Stimulated activated CD8-positive, alpha-beta memory T cell treated with anti-CD3 and anti-CD28 coated beads, Interleukin-15, amount 100 ng/mL, for 4 hours (primary cell): ENCODE measurements around the gene ATP6V0D1.

Experiments used
- DNase-seq, 2 donors: peaks; one replicate each; pipeline ENCODE4 v3.0.0-alpha.2; 2020; ENCODE audit warnings: low read depth in 2 of 2

The ATP6V0D1 gene

DNA sequence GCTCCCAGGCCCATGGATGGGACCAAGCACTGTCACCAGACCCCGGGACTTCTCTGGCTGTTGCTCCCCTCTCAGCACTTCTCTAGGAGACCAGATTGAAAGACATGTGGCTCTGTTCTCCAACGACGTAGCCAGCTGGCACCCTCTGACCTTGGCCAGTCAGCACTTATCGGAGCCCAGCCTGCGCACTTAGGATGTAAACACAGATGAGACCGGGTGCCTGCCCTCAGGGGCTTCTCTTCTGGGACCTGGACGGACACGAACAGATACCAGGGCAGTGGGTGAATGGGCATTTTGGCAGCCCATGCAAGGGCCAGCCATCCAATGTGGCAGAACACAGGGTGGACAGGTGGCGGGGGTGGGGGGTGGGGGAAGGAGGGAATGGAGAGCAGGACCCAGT, 71.3 kb downstream of the ATP6V0D1 start:
- DNase-seq = no peak

DNA sequence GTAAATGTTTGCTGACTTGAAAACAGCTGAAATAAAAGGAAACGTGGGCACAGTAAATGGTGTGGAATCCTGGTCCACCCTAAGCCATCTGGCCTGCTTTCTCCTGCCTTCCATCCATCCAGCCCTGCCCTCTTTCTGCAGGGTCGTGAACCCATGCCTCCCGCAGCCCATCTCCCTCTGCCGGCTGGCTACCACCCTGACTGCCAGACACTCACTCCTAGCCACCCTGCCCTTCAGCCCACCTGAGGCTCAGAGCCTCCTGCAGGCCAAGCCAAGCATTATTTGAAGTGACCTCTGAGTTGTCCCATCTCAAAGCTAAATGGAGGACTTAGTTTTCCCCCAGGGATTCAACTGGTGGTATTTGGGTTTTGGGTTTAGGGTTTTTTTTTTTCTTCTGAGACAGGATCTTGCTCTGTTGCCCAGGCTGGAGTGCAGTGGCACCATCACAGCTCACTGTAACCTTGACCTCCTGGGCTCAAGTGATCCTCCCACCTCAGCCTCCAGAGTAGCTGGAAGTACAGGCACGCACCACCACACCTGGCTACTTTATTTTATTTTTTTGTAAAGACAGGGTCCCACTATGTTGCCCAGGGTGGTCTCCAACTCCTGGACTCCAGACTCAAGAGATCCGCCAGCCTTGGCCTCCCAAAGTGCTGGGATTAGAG, 73.0 kb downstream of the ATP6V0D1 start:
- no peak for DNase-seq

DNA sequence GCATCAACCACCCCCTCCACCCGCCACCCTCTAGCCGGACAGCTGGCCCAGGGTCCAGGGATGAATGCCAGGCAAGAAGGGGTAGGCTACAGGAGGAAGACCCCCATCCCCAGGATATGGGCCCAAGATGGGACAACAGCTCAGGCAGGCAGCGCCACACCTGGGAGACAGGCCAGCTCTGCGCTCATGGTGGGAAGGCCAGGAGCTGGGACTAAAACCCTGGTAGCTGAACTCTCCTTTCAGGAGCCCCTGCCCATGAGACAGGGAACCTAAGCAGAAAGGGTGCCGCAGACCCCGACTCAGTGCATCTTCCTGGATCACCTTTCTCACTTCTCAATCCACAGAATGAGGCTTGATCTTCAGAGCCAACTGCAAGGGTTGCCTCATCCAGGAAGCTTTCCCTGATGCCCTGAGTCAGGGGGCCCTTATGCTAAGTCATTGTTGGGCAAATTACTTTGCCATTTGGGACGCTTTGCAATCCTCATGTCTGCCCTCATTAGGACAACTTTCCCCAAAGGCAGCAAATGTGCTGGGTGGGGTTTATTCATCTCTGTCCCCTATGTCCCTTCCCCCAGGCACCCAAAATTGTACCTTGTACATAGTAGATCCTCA, 73.7 kb downstream of the ATP6V0D1 start:
- no peak for DNase-seq

DNA sequence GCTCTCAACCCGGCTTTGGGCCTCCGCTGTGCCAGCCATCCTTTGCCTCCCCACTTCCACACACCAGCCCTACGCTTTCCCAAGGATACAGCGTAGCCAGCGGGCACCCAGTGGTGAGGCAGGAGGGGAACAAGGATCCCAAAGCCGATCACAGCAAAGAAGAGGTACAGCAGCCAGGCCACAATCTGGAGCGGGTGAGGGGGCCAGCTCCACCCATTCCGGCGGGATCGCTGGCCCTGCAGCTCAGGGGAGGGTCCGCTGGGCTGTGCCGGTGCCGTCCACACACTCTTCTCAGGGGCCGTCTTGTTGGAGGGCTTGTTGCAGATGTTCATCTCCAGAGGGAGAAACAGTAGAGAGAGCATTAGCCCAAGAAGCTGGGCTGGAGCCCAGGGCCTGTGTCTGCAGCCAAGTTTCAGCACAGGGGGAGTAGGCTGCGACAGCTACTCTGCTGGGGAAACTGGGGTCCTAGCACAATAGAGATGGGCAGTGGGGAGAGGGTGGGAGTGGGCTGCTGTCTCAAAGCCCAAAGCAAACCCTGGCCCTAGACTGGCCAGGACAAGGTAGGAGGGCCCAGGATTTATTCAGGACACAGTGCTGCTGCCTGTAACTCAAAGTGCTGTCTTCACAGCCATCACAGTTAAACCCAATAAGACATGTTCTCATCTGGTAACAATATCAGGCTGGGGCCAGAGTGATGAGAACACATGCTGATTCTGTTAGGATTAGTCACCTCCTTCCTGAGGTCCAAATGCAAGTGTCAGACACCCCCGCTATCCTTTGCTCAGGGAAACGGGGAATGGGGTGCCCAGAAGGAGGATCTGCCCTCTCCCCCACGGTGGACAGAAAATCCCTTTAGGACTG, 74.6 kb downstream of the ATP6V0D1 start:
- DNase-seq = no peak

DNA sequence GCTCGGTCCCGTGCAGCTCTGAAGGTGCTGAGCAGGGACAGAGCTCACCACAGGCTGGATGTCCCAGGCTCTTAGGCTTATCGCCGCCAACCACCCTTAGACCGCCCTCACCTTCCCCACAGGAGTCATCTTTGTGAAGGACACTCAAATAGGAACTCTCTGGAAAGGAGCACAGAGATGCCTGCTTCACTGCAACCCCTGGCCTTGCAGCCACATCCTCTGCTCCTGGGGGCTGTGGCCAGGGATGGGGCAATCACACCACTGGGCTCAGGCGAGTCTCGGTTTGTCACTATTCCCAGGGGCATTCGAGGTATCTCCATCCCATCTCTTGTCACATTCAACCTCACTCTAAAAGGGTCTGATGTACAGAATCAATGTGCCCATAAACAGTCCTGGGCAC, 75.6 kb downstream of the ATP6V0D1 start:
- no peak for DNase-seq

DNA sequence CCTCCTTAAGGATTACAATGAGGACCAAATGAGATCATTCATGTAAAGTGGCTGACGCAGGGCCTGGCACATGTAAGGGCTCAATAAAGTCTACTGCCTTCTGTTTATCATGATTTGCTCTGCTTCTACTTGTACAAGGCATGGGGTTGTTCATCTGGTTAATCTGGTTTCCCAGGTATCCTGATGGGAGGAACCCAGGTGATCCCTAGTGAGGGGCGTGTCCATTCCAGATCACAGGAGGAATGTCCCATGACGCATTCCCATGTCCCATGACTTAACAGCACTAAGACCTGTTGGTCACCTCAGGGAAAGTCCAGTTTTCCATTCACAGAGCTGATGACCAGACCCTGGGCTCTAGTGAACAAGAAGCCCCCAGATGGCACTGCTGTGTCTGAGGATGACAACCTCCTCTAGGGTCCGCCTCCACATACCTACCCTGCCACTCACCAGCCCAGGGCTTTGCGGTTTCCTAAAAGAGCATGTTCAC, 76.2 kb downstream of the ATP6V0D1 start:
- no peak for DNase-seq

DNA sequence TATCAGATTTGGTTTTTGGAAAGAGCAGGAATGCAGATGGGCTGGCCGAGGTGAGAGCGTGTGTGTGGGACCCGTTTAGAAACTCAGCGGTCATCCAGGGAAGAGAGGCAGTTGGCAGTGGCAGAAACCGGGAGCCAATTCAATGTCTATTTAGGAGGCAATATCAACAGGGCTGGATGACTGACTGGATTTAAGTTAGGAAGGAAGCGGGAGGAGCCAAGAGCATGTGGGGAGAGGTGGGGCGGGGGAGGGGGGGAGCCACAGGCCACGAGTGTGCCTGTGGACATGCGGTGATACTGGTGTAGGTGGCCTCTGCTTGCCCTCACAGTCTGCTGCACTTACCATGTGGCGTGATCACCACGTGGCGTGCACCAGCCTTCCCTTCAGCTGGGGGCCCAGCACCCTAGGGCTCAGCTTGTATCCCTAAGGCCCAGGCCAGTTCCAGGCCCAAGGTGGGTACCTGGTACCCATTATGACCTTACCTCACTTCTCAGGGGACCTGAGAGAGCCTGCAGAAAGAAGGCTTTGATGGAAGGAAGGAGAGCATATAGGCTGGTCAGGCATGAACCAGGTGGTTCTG, 76.9 kb downstream of the ATP6V0D1 start:
- no peak for DNase-seq

DNA sequence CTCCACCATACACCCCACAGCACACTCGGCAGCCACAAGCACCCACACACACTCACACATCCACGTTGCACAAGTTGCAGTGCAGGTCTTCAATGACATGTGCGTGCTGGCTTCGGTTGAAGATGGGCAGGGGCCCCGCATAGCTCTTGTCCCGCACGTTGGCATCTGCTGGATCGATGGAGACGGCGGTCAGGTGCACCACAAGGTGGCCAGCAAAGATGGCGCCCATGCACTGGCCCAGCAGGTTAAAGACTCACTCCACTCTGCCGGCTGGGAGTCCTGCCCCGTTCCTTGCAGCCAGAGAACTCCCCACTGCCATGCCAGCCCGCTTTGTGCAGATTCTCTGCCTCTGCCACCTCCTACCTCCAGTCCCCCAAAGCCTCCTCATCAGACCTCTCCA, 80.1 kb downstream of the ATP6V0D1 start:
- no peak for DNase-seq

DNA sequence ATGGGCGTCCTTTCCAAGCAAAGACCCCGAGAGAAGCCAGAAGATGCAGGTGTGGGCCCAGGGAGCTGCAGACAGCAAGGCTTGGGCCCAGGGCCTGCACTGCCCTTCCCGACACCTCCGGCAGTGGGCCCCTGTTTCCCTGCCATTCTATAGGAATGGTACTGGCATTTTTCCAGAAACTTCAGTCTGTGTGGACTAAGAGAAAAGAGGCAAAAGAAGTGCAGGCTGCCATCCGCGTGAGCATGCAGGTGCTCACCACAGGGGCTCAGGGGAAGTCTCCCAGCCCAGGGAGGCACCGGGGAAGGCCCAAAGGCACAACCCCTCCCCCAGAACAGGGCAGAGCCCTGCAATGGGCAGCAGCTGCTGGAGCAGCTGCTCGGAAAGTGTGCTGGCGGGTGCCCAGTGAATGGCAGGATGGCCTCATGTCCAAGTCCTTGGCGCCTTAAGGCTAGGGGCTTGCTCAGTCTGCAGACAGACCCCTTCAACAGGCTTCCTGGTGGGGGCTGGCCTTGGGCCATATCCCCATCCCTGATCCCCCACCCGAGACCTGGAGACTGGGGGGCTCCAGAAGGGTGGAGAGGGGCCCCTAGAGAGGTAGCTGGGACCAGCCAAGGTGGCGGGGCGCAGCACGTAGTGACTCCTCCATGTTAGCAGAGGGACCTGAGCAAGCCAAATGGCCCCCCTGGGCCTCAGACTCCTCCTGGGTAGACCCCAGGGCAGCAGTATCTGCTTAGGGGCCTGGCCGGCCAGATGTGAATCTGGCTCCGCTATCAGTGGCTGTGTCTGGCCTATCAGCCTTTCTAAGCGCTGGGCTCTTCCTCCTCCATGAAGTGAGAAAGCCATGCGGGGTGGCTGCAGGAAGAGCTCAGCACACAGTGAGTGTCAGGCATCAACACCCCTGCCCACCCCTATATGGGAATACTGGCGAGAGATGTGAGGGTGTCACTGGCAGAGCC, 80.9 kb downstream of the ATP6V0D1 start:
- DNase-seq = no peak

DNA sequence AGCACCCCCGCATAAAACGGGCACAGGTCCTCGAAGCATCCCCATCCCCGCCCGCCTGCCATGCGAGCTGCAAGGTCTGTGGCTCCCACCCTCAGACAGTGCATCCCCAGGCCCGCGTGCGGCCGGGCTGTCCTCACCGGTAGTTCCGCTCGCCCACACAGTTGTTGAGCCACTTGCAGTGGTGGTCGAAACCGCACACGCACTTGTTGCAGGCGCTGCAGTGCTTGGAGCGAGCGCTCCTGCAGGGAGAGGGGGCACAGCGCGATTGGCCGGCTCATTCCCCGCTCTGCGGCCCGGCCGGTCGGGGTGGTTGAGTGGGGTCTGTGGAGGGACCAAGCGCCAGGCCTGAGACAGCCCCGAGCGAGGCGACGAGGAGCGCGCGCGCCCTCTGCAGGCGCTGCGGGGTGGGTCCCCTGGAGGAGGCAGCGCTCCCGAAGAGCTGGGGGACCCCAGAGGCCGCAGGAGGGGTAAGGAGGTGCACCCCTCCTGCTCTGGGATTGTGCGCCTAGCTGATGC, 81.7 kb downstream of the ATP6V0D1 start:
- no peak for DNase-seq

DNA sequence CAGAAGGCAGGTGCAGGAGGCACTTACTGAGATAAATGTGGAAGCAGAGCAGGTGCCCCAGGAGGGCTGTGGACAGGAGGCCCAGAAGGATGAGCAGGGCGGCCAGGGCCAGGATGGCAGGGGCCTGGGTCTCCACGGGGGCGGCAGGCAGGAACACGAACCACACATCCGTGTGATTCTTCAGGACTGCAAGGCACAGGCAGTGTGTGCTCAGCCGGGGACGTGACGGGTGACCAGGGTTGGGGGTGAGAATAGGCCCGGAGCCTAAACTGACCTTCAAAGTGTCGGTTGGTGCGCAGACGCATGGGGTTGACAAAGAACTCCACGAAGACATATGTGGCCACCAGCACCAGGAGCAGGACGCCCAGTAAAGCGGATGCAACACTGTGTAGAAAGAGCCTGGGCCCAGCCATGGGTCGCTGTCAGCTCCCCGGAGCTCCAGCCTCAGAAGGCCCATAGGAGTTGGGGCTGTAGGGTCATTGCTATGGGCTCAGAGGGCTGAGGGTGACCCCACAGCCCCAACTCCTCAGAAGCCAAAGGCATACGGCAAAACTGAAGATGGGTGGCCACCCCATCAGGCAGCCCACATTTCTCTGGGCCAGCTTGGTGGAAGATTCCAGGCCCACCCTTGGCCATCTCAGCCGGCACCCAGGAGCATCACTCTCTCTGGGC, 82.3 kb downstream of the ATP6V0D1 start:
- DNase-seq = no peak

DNA sequence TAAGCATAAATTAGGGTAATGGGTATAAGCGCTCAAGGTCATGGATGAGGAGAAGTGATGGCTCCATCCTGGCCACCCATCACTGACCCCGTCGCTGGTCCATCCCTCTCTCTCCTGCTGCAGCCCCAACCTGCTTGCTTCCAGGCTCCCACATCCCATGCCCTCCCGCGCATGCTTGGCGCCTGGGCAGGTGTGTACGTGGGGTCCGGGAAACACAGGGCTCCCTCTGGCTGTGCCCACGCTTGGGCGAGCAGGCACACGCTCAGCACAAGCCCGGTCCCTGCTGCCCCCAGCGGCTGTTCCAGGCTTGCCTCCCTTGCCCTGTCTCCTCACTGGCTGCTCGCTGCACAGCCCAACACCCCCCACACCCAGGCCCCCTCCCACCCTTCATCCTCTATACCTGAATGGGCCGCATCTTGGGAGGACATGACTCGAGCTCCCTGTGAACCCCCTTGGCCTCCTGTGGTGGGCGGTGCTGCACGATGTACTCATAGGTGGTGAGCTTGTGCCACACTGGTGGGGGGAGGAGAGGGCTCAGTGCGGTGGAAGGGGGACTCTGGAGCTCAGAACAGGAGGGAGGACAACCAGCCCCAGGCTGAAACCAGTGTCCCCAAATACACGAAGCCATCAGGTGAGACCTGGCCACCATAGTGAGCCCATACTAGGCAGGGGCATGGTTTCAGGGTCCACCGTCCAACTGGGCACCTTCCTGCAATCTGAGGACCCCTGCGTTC, 83.0 kb downstream of the ATP6V0D1 start:
- no peak for DNase-seq

DNA sequence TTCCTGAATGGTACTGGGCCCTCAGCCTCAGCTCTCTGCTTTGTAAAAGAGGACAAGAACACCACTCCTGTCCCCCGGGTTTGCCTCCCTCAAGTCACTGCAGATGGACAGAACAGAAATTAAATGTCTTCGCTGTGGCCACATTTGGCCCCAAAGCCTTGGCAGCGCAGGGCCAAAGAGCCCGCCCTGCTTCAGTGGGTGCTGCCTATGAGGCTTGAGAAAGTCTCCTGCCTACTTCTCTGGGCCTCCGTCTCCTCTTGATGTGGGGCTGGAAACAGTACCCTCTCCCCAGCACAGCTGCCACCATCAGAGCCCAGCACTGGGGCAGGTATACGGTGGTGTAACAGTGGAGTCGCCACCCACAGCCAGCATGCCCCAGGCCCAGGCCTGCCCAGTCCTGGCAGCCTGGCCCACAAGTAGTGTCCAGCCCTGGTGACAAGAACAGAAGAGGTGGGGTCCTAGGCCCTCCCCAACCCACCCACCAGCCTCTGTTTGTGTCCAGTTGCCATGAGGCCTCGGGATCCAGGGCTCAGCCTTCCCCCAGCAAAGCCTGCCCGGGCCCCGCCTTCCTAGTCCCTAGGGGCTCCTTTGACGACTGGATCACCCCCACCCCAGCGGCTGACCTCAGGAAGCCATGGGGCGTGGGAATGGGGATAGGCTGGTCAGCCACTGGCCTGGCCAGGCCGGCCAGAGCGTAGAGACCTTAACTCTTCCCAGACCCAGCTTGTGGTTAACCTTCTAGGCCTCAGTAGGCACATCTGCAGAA, 83.7 kb downstream of the ATP6V0D1 start:
- DNase-seq = no peak

DNA sequence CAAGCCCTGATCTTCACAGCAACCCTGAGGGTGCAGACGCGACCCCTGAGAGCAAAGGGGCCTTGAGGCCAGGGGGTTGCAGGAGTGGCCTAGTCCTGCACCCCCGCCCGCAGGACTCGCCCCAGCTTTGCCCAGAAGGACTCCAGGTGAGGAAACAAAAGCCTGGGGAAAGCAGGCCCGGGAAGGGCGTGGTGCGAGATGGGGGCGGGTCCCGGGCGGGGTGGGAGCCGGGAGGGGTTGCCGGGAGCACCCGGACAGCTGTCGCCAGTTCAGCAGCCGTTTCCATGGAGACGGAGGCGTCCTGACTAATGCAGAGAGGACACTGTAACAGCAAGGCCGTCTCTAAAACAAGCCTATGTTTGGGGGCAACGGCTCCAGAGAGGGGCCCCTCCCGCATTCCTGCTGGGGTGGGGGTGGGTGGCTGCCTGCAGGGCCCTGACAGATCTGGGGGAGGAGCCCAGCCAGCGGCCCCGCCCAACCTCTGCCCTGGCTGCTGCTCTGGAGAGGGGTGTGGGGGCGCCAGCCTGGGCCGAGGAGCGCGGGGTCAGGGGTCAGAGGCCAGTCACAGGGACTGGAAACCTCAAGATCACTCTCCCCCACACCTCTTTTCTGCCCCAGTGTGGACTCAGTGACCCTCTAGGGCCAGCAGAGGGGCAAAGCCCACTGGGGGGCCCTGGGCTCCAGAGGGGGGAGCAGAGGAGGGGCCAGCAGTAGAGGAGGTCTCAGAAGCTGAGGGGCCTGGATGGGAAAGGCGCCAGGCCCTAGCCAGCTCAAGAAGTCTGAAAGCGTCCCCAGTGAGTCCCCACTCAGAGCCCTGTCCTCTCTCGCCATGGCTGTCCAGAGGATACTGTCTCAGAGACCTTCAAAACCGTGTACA, 84.6 kb downstream of the ATP6V0D1 start:
- no peak for DNase-seq

DNA sequence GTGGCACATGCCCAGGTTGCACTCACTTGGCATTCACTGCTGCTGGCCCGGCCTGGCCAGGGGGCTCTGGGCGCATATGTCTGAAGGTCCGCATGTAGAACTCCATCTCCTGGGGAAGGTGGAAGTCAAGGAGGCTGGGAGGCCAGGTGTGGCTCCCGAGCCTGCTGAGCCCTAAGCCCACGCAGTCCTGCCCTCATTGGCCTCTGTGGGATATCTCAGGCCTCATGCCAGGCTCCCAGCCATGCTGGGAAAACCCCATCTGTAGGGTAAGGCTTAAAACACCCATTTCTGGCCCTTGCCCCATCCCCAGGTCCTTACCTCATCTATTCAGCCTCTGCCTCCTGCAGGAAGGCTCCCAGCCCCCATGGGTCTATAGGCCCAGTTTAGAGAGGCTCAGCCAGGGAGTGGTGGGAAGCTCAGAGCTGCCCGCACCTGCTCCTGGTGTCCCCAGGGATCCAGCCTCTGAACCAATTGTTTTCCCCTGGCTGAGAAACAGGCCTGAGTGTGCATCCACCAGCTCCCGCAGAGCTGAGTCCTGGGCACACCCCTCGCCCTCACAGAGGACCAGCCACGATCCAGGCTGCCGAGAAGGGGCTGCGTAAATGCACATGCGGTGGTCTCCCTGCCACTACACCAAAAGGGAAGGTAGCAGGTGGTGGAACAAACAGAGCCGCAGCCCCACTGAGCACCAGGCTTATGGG, 85.3 kb downstream of the ATP6V0D1 start:
- DNase-seq = no peak

DNA sequence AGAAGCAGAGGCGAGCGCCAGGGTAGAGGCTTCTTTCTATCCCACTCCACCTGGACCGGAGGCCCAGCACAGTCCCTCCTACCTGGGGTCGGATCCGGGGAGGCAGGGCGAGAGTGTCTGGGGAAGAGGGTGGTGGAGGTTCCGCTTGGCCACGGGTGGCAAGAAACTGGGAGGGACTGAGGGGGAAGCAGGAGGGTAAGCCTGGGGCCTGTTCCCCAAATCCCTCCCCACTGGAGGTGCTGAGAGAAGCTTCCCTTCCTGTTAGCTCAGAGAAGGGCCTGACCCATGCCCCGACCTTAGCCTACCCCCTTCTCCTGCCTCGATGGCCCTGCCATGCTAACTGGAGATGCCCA, 85.9 kb downstream of the ATP6V0D1 start:
- no peak for DNase-seq
